SK-N-SH treated with all-trans-retinoic acid at 6 μM for 48 hours (cell line): ENCODE data around the gene TOP2B.

Experiments
- ARNTL ChIP-seq: fragments of 450-650 bp; formaldehyde crosslinking; IDR thresholded peaks from 2 replicates; pipeline ENCODE4 v1.5.0; 2020; ENCODE audit warnings: low read depth, mild to moderate bottlenecking, moderate library complexity, borderline replicate concordance
- BACH2 ChIP-seq: fragments of 250-450 bp; sonication (Bioruptor Pico); IDR thresholded peaks from 2 replicates; pipeline ENCODE4 v1.9.0; 2021; ENCODE audit warnings: mild to moderate bottlenecking, borderline replicate concordance
- CSDC2 ChIP-seq: fragments of 250-450 bp; sonication (Bioruptor Pico); IDR thresholded peaks from 2 replicates; pipeline ENCODE4 v1.5.0; 2020; ENCODE audit warnings: mild to moderate bottlenecking, moderate library complexity
- CSRNP3 ChIP-seq: fragments of 250-450 bp; sonication (Bioruptor Pico); IDR thresholded peaks from 2 replicates; pipeline ENCODE4 v1.5.1; 2021; ENCODE audit warnings: mild to moderate bottlenecking, moderate library complexity
- GLIS3 ChIP-seq: fragments of 250-450 bp; sonication (Bioruptor Pico); IDR thresholded peaks from 2 replicates; pipeline ENCODE4 v1.5.0; 2020; ENCODE audit warnings: mild to moderate bottlenecking, moderate library complexity
- OSR1 ChIP-seq: fragments of 250-450 bp; sonication (Bioruptor Pico); IDR thresholded peaks from 2 replicates; pipeline ENCODE4 v1.8.0; 2022; ENCODE audit warnings: moderate library complexity, mild to moderate bottlenecking, inconsistent platforms
- PATZ1 ChIP-seq: fragments of 250-450 bp; sonication (Bioruptor Pico); IDR thresholded peaks from 2 replicates; pipeline ENCODE4 v1.8.0; 2020; ENCODE audit warnings: mild to moderate bottlenecking, moderate library complexity, borderline replicate concordance
- POU6F1 ChIP-seq: fragments of 250-450 bp; sonication (Bioruptor Pico); IDR thresholded peaks from 2 replicates; pipeline ENCODE4 v1.8.0; 2021; ENCODE audit warnings: low read depth, mild to moderate bottlenecking, moderate library complexity, borderline replicate concordance
- RARB ChIP-seq: fragments of 250-450 bp; sonication (Bioruptor Pico); IDR thresholded peaks from 2 replicates; pipeline ENCODE4 v1.8.0; 2021; ENCODE audit warnings: mild to moderate bottlenecking, moderate library complexity
- SNAI2 ChIP-seq: fragments of 250-450 bp; sonication (Bioruptor Pico); IDR thresholded peaks from 2 replicates; pipeline ENCODE4 v1.5.0; 2020; ENCODE audit warnings: mild to moderate bottlenecking, moderate library complexity
- TOX ChIP-seq: fragments of 250-450 bp; sonication (Bioruptor Pico); IDR thresholded peaks from 2 replicates; pipeline ENCODE4 v1.8.0; 2021; ENCODE audit warnings: mild to moderate bottlenecking, moderate library complexity, borderline replicate concordance
- TSHZ2 ChIP-seq: fragments of 250-450 bp; sonication (Bioruptor Pico); IDR thresholded peaks from 2 replicates; pipeline ENCODE4 v1.5.0; 2020; ENCODE audit warnings: mild to moderate bottlenecking, moderate library complexity
- ZFP30 ChIP-seq: fragments of 450-650 bp; formaldehyde crosslinking; IDR thresholded peaks from 2 replicates; pipeline ENCODE4 v1.5.0; 2022; ENCODE audit warnings: mild to moderate bottlenecking, moderate library complexity
- ZNF8 ChIP-seq: fragments of 450-650 bp; formaldehyde crosslinking; IDR thresholded peaks from 2 replicates; pipeline ENCODE4 v1.5.0; 2020; ENCODE audit warnings: mild to moderate bottlenecking, moderate library complexity

GRCh38 chr3:25576831-25577454 is 87.8 kb downstream of the TOP2B start:
- no peak for TF ChIP-seq PATZ1 (CRISPR knock-in tag)
- TF ChIP-seq ZFP30 (CRISPR knock-in tag), result no peak
- TF ChIP-seq POU6F1 (CRISPR knock-in tag), result no peak
- TF ChIP-seq TSHZ2 (CRISPR knock-in tag), result no peak
- no peak for TF ChIP-seq RARB (CRISPR knock-in tag)
- no peak for TF ChIP-seq BACH2
- TF ChIP-seq ZNF8 (CRISPR knock-in tag), result no peak
- no peak for TF ChIP-seq CSRNP3 (CRISPR knock-in tag)
- no peak for TF ChIP-seq TOX (CRISPR knock-in tag)
- TF ChIP-seq GLIS3 (CRISPR knock-in tag), result no peak
- no peak for TF ChIP-seq ARNTL (CRISPR knock-in tag)
- TF ChIP-seq SNAI2, result no peak
- no peak for TF ChIP-seq OSR1 (CRISPR knock-in tag)
- TF ChIP-seq CSDC2 (CRISPR knock-in tag), result no peak
